Neural crest cell (in vitro differentiated cells): ENCODE data around the gene MYO15B. TPM values are rescaled to one million over a fixed set of nuclear protein-coding genes. Genes with fewer than 3 reads are reported as not detected.

Experiments
- DNase-seq: peaks from one replicate; pipeline ENCODE4 v3.0.0; 2021; ENCODE audit warnings: low read depth, mixed read lengths, low spot score
- H3K27ac Mint-ChIP-seq: one replicate; pipeline ENCODE4 v1.8.0; 2021; ENCODE audit warnings: mild to moderate bottlenecking, mixed read lengths; ENCODE audit not compliant: unreplicated experiment
- H3K27me3 Mint-ChIP-seq: 2 replicates; pipeline ENCODE4 v1.8.0; 2021; ENCODE audit warnings: low read depth, mild to moderate bottlenecking, mixed read lengths
- H3K36me3 Mint-ChIP-seq: 2 replicates; pipeline ENCODE4 v1.8.0; 2021; ENCODE audit warnings: low read depth, mild to moderate bottlenecking, mixed read lengths
- H3K4me1 Mint-ChIP-seq: 2 replicates; pipeline ENCODE4 v1.8.0; 2021; ENCODE audit warnings: mixed read lengths
- H3K4me3 Mint-ChIP-seq: one replicate; pipeline ENCODE4 v1.8.0; 2021; ENCODE audit warnings: mild to moderate bottlenecking, mixed read lengths
- H3K9me3 Mint-ChIP-seq: 2 replicates; pipeline ENCODE4 v1.8.0; 2021; ENCODE audit warnings: mixed read lengths
- total RNA-seq: library from RNA; stranded (reverse); gene quantifications from 2 replicates; pipeline ENCODE4 v1.2.1, GENCODE V29; 2021
- TF ChIP-seq, protein P1 (sequence below): fragments of 200-600 bp; sonication (generic); conservative IDR thresholded peaks from 2 replicates; pipeline ENCODE4 v1.5.0; 2021; ENCODE audit warnings: antibody characterized with exemption, mild to moderate bottlenecking

The MYO15B gene
- total RNA-seq, 1 donor from 2014 or later: 23.7 TPM

DNA sequence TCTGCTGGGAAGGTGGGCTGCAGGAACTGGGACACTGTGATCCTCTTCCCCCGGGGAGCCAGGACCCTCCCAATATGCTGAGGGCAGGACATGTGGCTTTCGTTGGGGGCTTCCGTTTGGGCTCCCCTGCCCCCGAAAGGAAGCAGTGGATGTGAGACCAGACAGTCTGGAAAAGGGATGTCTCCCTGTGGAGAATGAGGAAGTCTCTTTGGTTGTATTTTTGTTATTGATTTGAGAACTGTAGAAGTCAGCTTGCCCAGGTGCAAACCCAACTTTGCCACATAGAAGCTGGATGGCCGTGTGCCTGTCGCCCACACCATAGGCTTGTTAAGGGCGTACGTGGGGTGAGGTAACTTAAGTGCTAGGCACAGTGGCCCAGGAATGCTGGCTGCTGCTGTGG, 43.4 kb upstream of the MYO15B start:
- Mint-ChIP-seq H3K9me3 (no peaks in the 10 kb centered on the region), H3K4me3 (no peak overlapping the region), H3K4me1 (peaks cover 6% of the 10 kb centered on the region), H3K27me3 (peaks cover 2% of the 10 kb centered on the region), H3K36me3 (no peaks in the 10 kb centered on the region), H3K27ac (no peak overlapping the region)
- TF ChIP-seq, protein P1, sequence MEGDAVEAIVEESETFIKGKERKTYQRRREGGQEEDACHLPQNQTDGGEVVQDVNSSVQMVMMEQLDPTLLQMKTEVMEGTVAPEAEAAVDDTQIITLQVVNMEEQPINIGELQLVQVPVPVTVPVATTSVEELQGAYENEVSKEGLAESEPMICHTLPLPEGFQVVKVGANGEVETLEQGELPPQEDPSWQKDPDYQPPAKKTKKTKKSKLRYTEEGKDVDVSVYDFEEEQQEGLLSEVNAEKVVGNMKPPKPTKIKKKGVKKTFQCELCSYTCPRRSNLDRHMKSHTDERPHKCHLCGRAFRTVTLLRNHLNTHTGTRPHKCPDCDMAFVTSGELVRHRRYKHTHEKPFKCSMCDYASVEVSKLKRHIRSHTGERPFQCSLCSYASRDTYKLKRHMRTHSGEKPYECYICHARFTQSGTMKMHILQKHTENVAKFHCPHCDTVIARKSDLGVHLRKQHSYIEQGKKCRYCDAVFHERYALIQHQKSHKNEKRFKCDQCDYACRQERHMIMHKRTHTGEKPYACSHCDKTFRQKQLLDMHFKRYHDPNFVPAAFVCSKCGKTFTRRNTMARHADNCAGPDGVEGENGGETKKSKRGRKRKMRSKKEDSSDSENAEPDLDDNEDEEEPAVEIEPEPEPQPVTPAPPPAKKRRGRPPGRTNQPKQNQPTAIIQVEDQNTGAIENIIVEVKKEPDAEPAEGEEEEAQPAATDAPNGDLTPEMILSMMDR: no peak
- DNase-seq: no peak

DNA sequence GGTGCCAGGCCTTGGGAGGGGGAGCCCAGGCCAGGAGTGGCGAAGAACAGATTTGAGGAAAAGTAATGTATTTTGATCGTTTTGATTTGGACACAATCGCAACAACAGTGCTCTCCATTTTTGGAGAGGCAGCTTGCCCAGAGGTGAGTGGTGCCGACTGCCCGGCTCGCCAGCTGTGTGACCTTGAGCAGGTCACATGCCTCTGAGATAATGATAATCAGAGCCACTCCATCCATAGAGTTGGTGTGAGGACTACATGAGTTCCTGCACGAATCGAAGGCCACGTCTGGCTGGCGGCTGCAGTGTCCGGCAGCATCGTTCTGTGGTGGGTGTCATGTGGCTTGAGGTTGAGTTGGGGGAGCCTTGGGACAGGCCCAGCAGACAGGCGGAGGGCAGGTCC, 41.4 kb upstream of the MYO15B start:
- Mint-ChIP-seq H3K4me1 (no peaks in the 10 kb centered on the region), H3K9me3 (no peaks in the 10 kb centered on the region)

DNA sequence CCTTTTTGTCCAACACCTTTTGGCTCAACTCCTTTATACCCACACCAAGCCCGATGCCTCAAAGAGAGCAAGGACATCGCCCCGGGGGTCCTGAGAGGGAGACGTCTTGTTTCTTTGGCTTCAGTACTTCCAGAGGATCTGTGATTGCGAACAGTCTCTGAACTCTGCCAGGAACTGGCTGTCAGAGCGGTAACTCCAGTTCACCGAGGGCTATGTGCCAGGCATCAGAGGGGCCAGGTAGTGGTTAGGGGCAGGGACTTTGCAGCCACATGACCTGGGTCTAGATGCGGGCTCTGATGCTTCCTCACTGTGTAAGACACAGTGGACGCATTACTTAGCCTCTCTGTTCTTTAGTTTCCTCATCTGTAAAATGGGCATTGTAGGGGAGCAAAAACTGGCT, 40.5 kb upstream of the MYO15B start:
- DNase-seq: no peak
- Mint-ChIP-seq H3K9me3 (no peaks in the 10 kb centered on the region), H3K27ac (no peak overlapping the region), H3K27me3 (peaks cover 2% of the 10 kb centered on the region), H3K4me1 (no peaks in the 10 kb centered on the region), H3K36me3 (no peaks in the 10 kb centered on the region), H3K4me3 (no peak overlapping the region)
- TF ChIP-seq, protein P1: no peak

More for the DNA sequence above, 41.4 kb upstream of the MYO15B start:
- TF ChIP-seq, protein P1: no peak
- H3K4me3 Mint-ChIP-seq: no peak overlapping the region
- H3K36me3 Mint-ChIP-seq: no peaks in the 10 kb centered on the region
- H3K27me3 Mint-ChIP-seq: peaks cover 2% of the 10 kb centered on the region
- no peak overlapping the region for H3K27ac Mint-ChIP-seq
- no peak for DNase-seq

DNA sequence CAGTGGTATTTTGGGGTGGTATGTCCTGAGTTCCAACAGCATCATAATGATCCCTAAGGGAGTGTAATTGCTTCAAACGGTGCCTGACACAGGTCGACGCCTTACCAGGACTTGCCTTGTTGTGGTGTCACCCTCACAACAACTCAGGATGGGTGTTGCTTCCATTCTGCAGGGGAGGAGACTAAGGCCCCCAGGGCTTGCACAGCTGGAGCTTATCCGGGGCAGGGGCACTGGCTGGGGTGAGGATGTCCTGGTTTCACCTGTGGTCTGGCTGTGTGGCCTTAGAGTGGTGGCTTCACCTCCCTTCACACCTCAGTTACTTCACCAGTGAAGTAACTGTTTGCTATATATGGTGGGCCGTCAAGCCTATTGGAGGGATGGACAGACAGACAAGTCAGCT, 38.8 kb upstream of the MYO15B start:
- TF ChIP-seq, protein P1: no peak
- Mint-ChIP-seq H3K4me3 (no peak overlapping the region), H3K27ac (no peak overlapping the region), H3K4me1 (no peaks in the 10 kb centered on the region), H3K36me3 (no peaks in the 10 kb centered on the region), H3K9me3 (no peaks in the 10 kb centered on the region), H3K27me3 (peaks cover 2% of the 10 kb centered on the region)
- no peak for DNase-seq

DNA sequence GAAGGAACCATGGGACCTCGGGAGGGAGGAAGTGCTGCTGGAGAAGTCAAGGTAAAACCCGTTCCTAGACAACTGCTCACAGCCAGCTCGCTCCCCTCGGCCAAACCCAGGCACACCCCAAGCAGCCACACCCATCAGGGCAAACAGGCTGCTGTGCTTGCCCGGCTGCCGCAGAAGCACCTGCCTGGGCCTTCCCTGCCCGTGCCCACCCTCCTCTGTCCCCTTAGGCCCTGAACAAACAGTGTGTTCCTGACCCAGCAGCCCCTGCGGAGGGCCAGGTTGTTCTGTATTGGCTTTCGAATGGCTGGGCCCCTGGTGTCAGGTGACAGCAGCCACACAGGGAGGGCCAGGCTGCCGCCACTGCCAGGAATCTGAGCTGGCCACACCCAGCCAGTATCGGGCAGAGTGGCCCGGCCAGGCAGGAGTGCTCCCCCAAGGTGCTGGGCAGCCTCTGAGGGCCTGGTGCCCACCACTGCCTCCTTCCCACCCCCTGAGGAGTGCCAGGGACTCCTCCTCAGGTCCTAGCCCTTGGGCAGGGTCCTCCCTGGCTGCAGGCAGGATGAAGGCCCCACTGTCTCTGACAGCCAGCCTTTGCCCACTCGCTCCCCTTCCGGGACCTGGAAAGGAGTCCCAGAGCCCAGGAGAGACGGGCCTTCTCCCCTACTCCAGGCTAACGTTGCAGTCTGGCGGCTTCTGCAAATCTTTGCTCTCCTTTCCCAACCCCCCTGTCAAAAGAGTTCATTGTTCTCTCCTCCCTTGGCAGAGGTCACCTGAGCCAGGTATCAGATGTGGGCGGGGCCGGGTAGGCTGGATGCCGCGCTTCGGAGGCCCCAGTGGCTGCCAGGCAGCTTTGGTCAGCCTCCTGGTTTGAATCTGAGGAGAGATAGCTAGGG, 38.1 kb upstream of the MYO15B start:
- DNase-seq: no peak
- Mint-ChIP-seq H3K9me3 (no peaks in the 10 kb centered on the region), H3K4me3 (no peak overlapping the region), H3K27ac (no peak overlapping the region), H3K4me1 (no peaks in the 10 kb centered on the region), H3K27me3 (peaks cover 2% of the 10 kb centered on the region), H3K36me3 (no peaks in the 10 kb centered on the region)
- TF ChIP-seq, protein P1: no peak
